Esophagus muscularis mucosa (tissue), 3 donors: ENCODE results near the gene PRR18.

ENCODE experiments used
- CTCF ChIP-seq, 3 experiments: fragments of 200-600 bp in 2 of 3; fragments of 450-650 bp in 1 of 3; sonication (generic) in 2 of 3; IDR thresholded peaks; one replicate each; pipeline ENCODE4 v1.5.1; 2017 to 2019; ENCODE audit warnings: antibody characterized with exemption in 3 of 3, mild to moderate bottlenecking in 2 of 3, moderate library complexity in 1 of 3
- EP300 ChIP-seq: sonication (generic); formaldehyde crosslinking; IDR thresholded peaks from one replicate; pipeline ENCODE4 v1.6.1; 2017; ENCODE audit warnings: antibody characterized with exemption

GRCh38 chr6:166286839-166287271, 21.3 kb downstream of the PRR18 start:
- TF ChIP-seq CTCF (IDR thresholded peaks at IDR 0.05) (no peak), EP300 (no peak)
